T-helper 2 cell (primary cell): Measurements from ENCODE around the gene SMU1.
"Not testable (repeated sequence)": the region's sequence is repeated elsewhere in the genome, so short reads cannot be mapped to it uniquely, and the experiment has no call there.

Experiments used
- DNase-seq, 5 experiments: peaks; one replicate each; pipeline versions ENCODE4 v3.0.0 to v3.0.0-alpha.2; 2012 to 2022

Gene SMU1

DNA sequence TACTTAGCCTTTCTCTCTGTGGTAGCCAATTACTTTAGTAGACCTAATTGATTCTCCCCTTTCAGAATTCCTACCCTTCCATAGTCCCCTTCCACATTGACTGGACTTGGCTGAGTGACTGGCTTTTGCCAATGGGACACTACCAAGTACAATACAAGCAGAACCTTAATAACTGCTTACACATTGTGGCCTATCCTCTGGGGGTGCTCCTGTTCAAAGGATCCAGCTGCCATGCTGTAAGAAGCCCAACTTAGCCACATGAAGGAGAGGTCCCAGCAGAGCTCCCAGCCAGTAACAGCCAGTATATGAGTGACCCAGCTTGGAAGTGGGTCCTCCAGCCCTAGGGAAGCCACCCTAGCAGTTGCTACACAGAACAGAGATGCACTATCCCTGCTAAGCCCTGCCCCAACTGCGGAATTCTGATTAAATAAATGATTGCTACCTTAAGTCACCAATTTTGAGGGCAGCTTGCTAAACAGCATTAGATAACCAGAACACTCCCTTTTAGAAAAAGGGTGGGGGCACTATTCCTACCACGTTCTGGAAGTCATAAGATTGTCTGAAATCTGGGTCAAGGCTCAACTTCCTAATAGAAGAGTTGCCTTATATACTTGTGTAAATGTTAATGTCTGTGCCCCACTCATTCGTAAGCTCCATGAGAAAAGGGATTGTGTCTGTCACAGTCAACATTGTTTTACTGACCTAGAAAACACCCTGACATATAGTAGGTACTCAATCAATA lies 64.0 kb downstream of the SMU1 start:
- DNase-seq: no peak

DNA sequence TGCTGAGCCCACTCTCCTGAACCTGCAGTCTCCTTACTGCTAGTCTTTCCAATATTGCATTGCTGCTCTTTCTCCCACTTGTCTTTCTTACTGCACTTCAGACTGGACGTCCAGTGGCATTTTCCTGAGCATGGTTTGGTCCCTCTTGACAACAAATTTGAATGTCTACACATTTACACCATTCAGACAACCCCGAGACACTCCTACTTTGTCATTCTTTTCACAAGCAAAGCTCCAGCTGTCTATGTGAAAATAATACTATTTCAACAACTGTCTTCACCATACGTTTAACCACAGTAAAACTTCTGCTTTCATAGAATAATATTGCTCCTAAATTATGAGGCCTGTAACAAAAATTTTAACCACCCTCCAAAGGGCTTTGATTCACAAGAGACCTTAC lies 64.6 kb downstream of the SMU1 start:
- DNase-seq: no peak

DNA sequence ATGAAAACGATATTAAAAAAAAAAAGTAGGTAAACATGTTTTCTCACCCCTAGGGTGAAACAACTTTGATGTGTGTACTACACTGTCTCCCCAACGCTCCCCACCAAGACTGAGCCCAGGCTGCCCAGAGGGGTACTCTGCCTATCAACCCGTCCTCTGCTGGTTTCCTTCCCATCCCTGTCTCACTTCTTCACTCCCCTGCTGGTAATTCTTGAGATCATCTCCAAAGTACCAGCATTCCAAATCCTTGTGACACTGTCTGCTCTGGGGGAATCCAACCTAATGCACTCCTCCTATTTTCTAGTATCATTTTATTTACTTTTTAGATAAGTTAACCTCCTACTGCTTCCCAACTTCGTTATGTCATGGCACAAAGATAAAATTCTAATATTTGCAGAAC lies 68.7 kb downstream of the SMU1 start:
- DNase-seq: no peak

DNA sequence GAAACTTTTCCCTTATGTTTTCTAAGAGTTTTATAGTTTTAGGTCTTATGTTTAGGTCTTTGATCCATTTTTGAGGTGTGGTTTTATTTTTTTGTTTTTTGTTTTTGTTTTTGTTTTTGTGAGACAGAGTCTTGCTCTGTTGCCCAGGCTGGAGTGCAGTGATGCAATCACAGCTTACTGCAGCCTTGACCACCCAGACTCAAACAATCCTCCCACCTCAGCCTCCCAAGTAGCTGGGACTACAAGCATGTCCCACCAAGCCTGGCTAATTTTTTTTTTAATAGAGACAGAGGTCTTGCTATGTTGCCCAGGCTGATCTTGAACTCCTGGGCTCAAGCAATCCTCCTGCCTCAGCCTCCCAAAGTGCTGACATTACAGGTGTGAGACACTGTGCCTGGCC lies 71.1 kb downstream of the SMU1 start:
- not testable (repeated sequence) for DNase-seq

DNA sequence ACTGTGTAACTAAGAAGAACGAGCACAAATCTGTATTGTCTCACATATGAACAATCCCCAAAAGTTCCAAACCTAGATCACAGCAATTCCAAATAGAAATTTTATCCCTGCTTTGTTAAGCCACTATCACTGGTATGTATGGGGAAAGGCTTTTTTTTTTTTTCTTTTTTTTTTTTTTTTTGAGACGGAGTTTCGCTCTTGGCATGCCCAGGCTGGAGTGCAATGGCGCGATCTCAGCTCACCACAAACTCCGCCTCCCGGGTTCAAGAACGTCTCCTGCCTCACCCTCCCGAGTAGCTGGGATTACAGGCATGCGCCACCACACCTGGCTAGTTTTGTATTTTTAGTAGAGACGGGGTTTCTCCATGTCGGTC lies 75.8 kb downstream of the SMU1 start:
- DNase-seq: peak in 2 of 5 experiments; percentile 13 to 63

DNA sequence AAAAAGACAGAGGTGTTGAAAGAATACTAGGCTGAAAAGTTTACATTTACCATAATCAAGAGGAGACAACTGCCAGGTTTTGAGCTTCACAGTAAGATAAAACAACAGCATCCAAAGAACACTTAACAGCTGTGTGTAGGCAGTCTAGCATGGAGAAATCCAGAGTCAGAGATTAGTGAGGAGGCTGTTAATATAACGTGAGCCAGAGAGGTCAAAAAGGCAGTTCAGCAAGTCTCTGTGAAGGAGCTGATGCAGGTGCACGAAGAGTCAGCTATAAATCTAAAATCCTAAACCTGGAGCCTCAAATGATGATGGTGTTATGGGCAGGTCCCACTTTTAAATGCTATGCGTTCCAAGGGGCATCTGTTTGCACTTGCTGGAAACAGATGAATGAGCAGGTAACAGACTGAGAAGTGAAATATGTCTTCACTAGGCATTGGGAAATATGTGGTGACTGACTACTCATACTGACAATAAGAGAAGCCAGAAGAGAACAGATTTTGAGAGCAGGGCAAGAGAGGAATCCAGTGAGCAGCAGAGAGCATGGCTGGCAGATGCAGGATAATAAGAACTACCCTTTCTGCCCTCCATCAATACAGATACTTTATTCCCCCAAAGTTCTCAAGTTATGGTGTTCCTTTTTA lies 83.8 kb downstream of the SMU1 start:
- DNase-seq: no peak

DNA sequence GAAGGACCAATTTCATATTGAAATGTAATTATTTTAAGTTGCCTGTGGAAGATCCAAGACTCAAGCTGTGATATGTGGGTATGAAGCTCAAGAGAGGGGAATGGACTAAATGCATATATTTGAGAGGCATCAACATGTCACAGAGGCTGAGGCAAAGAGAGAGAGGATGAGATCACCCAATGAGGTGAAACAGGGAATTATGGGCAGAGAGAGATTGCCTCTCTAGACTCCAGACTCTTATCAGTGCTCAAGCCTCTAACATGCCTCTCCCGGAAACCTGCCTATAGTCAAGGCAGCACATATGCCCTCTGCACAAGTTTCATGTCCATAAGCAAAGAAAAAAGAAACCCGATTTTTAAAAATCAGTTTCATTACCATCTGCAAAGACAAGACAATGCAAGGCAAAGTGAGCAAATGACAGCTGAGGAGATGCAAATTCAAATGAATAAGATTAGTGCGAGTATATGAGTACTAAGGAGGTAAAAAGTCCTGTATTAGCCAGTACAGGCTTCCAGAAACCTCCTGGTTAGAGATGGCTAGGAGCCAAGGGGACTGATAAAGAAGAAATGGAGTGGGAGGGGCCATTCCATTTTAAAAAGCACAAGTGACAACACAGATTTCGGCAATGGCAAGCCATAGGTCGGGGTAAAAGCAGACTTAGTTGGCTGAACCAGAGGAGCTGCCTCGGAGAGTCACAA lies 84.4 kb downstream of the SMU1 start:
- no peak for DNase-seq
